ENCODE data around the gene INPP5A. TPM values are rescaled to one million over a fixed set of nuclear protein-coding genes. Genes with fewer than 3 reads are reported as not detected.

INPP5A gene
- total and polyA plus RNA-seq, 4 donors: 12.4 to 39.9 (median 28.2) TPM

GRCh38 chr10:132696728-132697577, 159.4 kb downstream of the INPP5A start:
- Histone ChIP-seq H3K27me3 (ENCODE audit: control insufficient read depth in 3 of 3, insufficient read depth in 3 of 3, low read length in 2 of 3) (no peaks in the 10 kb centered on the region), H3K9me3 (ENCODE audit: control insufficient read depth in 4 of 4, insufficient read depth in 3 of 4, low read length in 3 of 4) (peaks cover 0 to 6% (median 0%) of the 10 kb centered on the region in 4 donors), H3K27ac (ENCODE audit: low read depth in 1 of 2, low read length in 1 of 2) (no peak overlapping the region), H3K4me1 (ENCODE audit: control insufficient read depth in 5 of 5, insufficient read depth in 5 of 5, low read length in 5 of 5) (peaks cover 0 to 18% (median 0%) of the 10 kb centered on the region in 5 donors), H3K9ac (ENCODE audit: insufficient read depth in 1 of 2, low read length in 2 of 2) (no peak overlapping the region), H3K4me3 (no peak overlapping the region), H3K36me3 (ENCODE audit: control insufficient read depth in 4 of 4, insufficient read depth in 4 of 4, low read length in 4 of 4) (peaks cover 0 to 29% (median 3%) of the 10 kb centered on the region in 4 donors)
- ATAC-seq (ENCODE audit: insufficient read depth, low FRiP score) (no peak), DNase-seq (no peak)
- TF ChIP-seq CTCF (IDR thresholded peaks at IDR 0.05; ENCODE audit: control extremely low read depth, extremely low read depth): no peak
- 97 to 98% methylated on average over 13 of the region's 13 CpGs for WGBS, 2 donors

- ATAC-seq (ENCODE audit: insufficient read depth, low FRiP score): no peak
- H3K36me3 ChIP-seq (ENCODE audit: control insufficient read depth in 4 of 4, insufficient read depth in 4 of 4, low read length in 4 of 4): peaks cover 0 to 29% (median 3%) of the 10 kb centered on the region in 4 donors
- H3K9ac ChIP-seq (ENCODE audit: insufficient read depth in 1 of 2, low read length in 2 of 2): no peak overlapping the region
- no peak for TF ChIP-seq CTCF (IDR thresholded peaks at IDR 0.05; ENCODE audit: control extremely low read depth, extremely low read depth)
- peaks cover 0 to 18% (median 0%) of the 10 kb centered on the region in 5 donors for H3K4me1 ChIP-seq (ENCODE audit: control insufficient read depth in 5 of 5, insufficient read depth in 5 of 5, low read length in 5 of 5)
- peaks cover 0 to 6% (median 0%) of the 10 kb centered on the region in 4 donors for H3K9me3 ChIP-seq (ENCODE audit: control insufficient read depth in 4 of 4, insufficient read depth in 3 of 4, low read length in 3 of 4)
- DNase-seq: no peak
- 93 to 94% methylated on average over 21 of the region's 21 CpGs for WGBS, 2 donors
- no peak overlapping the region for H3K27ac ChIP-seq (ENCODE audit: low read depth in 1 of 2, low read length in 1 of 2)
- H3K27me3 ChIP-seq (ENCODE audit: control insufficient read depth in 3 of 3, insufficient read depth in 3 of 3, low read length in 2 of 3): no peaks in the 10 kb centered on the region
- no peak overlapping the region for H3K4me3 ChIP-seq
Measured at GRCh38 chr10:132697578-132698200, 160.1 kb downstream of the INPP5A start.

- Histone ChIP-seq H3K9me3 (ENCODE audit: control insufficient read depth in 4 of 4, insufficient read depth in 3 of 4, low read length in 3 of 4) (peaks cover 0 to 5% (median 0%) of the 10 kb centered on the region in 4 donors), H3K4me1 (ENCODE audit: control insufficient read depth in 5 of 5, insufficient read depth in 5 of 5, low read length in 5 of 5) (peaks cover 0 to 18% (median 0%) of the 10 kb centered on the region in 5 donors), H3K36me3 (ENCODE audit: control insufficient read depth in 4 of 4, insufficient read depth in 4 of 4, low read length in 4 of 4) (peaks cover 0 to 29% (median 3%) of the 10 kb centered on the region in 4 donors), H3K27ac (ENCODE audit: low read depth in 1 of 2, low read length in 1 of 2) (no peak overlapping the region), H3K9ac (ENCODE audit: insufficient read depth in 1 of 2, low read length in 2 of 2) (no peak overlapping the region), H3K27me3 (ENCODE audit: control insufficient read depth in 3 of 3, insufficient read depth in 3 of 3, low read length in 2 of 3) (no peaks in the 10 kb centered on the region), H3K4me3 (no peak overlapping the region)
- peak in 1 of 3 donors; percentile 7 for DNase-seq
- 93 to 97% methylated on average over 24 of the region's 24 CpGs for WGBS, 2 donors
- no peak for TF ChIP-seq CTCF (IDR thresholded peaks at IDR 0.05; ENCODE audit: control extremely low read depth, extremely low read depth)
- ATAC-seq (ENCODE audit: insufficient read depth, low FRiP score): no peak
Measured at GRCh38 chr10:132698211-132698751, 160.7 kb downstream of the INPP5A start.
